Astrocyte of the cerebellum (primary cell): Measurements from ENCODE around the gene HS3ST3B1.

Experiments
- DNase-seq: peaks from one replicate; pipeline ENCODE4 v3.0.0-alpha.2; 2011; ENCODE audit warnings: low read depth
- H3K4me3 ChIP-seq: 2 replicates; pipeline ENCODE4 v1.5.1; 2011; ENCODE audit warnings: mild to moderate bottlenecking, low read depth, low read length, moderate library complexity
- CTCF ChIP-seq: IDR thresholded peaks from 2 replicates; pipeline ENCODE4 v1.5.1; 2012; ENCODE audit warnings: low read length, low read depth, moderate library complexity, mild to moderate bottlenecking; ENCODE audit errors: missing control alignments
- in situ Hi-C: cut with HindIII; loops from 2 replicates; pipeline ENCODE4 v1.10.0; 2017; ENCODE audit warnings: low sequenced_read_pairs

The HS3ST3B1 gene

GRCh38 chr17:14306596-14306995 is 5.7 kb downstream of the HS3ST3B1 start:
- no peak for TF ChIP-seq CTCF
- in situ Hi-C loops, result no loop called here
- no peak for DNase-seq
- no peak overlapping the region for H3K4me3 ChIP-seq

- no peak for TF ChIP-seq CTCF
- in situ Hi-C loops, result no loop called here
- DNase-seq, result no peak
- peak overlapping the region; percentile 26 for H3K4me3 ChIP-seq
Measured at GRCh38 chr17:14307560-14308024, 6.7 kb downstream of the HS3ST3B1 start.

GRCh38 chr17:14308636-14308964 is 7.7 kb downstream of the HS3ST3B1 start:
- no peak for TF ChIP-seq CTCF
- H3K4me3 ChIP-seq, result peak overlapping the region; percentile 53
- in situ Hi-C loops, result no loop called here
- no peak for DNase-seq

GRCh38 chr17:14308965-14309879 is 8.3 kb downstream of the HS3ST3B1 start:
- peak overlapping the region; percentile 53 for H3K4me3 ChIP-seq
- in situ Hi-C loops, result no loop called here
- TF ChIP-seq CTCF, result no peak
- peak; percentile 77 for DNase-seq

GRCh38 chr17:14310101-14310500 is 9.2 kb downstream of the HS3ST3B1 start:
- peak overlapping the region; percentile 53 for H3K4me3 ChIP-seq
- DNase-seq, result no peak

GRCh38 chr17:14310605-14311004 is 9.7 kb downstream of the HS3ST3B1 start:
- no peak for TF ChIP-seq CTCF
- in situ Hi-C loops, result no loop called here
- no peak overlapping the region for H3K4me3 ChIP-seq
- no peak for DNase-seq

More at GRCh38 chr17:14310101-14310500, 9.2 kb downstream of the HS3ST3B1 start:
- TF ChIP-seq CTCF, result no peak
- in situ Hi-C loops, result no loop called here
